Brain microvascular endothelial cell (primary cell): ENCODE data around the gene BBS1.

Experiments used
- DNase-seq: peaks from one replicate; pipeline ENCODE4 v3.0.0-alpha.2; 2020
- H3K27ac ChIP-seq: fragments of 250-450 bp; sonication (Bioruptor Pico); 2 replicates; pipeline ENCODE4 v1.5.1; 2020; ENCODE audit warnings: mild to moderate bottlenecking, moderate library complexity
- H3K27me3 ChIP-seq: fragments of 250-450 bp; sonication (Bioruptor Pico); replicated peaks from 2 replicates; pipeline ENCODE4 v1.5.1; 2020; ENCODE audit warnings: mild to moderate bottlenecking
- H3K36me3 ChIP-seq: fragments of 250-450 bp; sonication (Bioruptor Pico); replicated peaks from 2 replicates; pipeline ENCODE4 v1.5.1; 2020; ENCODE audit warnings: mild to moderate bottlenecking
- H3K4me3 ChIP-seq: 2 replicates; pipeline ENCODE4 v1.5.1; 2011; ENCODE audit warnings: low read depth, mild to moderate bottlenecking, control low read depth, low read length, moderate library complexity
- CTCF ChIP-seq: IDR thresholded peaks from 2 replicates; pipeline ENCODE4 v1.5.1; 2011; ENCODE audit warnings: low read depth, mild to moderate bottlenecking, moderate library complexity, low read length, control low read depth, inconsistent platforms; ENCODE audit errors: missing control alignments
- in situ Hi-C: cut with HindIII; loops from 2 replicates; pipeline ENCODE4 v1.10.0; 2017; ENCODE audit warnings: low sequenced_read_pairs, low pct_ligation_motif_present

Gene BBS1

GRCh38 chr11:66524304-66525040 is 14.0 kb downstream of the BBS1 start:
- in situ Hi-C loops, result no loop called here
- no peaks in the 10 kb centered on the region for H3K27me3 ChIP-seq
- DNase-seq, result no peak
- H3K36me3 ChIP-seq, result peaks cover 29% of the 10 kb centered on the region
- no peak for TF ChIP-seq CTCF
- H3K4me3 ChIP-seq, result no peak overlapping the region
- no peak overlapping the region for H3K27ac ChIP-seq

GRCh38 chr11:66529069-66529468 is 18.6 kb downstream of the BBS1 start:
- Histone ChIP-seq H3K27ac (no peak overlapping the region), H3K4me3 (no peak overlapping the region), H3K36me3 (no peaks in the 10 kb centered on the region), H3K27me3 (no peaks in the 10 kb centered on the region)
- in situ Hi-C loops, result no loop called here
- DNase-seq, result no peak
- no peak for TF ChIP-seq CTCF

GRCh38 chr11:66529655-66530054 is 19.2 kb downstream of the BBS1 start:
- no peak for TF ChIP-seq CTCF
- in situ Hi-C loops, result no loop called here
- no peaks in the 10 kb centered on the region for H3K27me3 ChIP-seq
- H3K36me3 ChIP-seq, result no peaks in the 10 kb centered on the region
- H3K4me3 ChIP-seq, result no peak overlapping the region
- no peak overlapping the region for H3K27ac ChIP-seq
- DNase-seq, result no peak

- in situ Hi-C loops, result no loop called here
- TF ChIP-seq CTCF, result no peak
- Histone ChIP-seq H3K27me3 (no peaks in the 10 kb centered on the region), H3K4me3 (no peak overlapping the region), H3K27ac (no peak overlapping the region), H3K36me3 (no peaks in the 10 kb centered on the region)
- no peak for DNase-seq
These were observed 20.7 kb downstream of the BBS1 start for GRCh38 chr11:66530927-66531709.

- no peak for TF ChIP-seq CTCF
- Histone ChIP-seq H3K27me3 (no peaks in the 10 kb centered on the region), H3K36me3 (no peaks in the 10 kb centered on the region), H3K4me3 (no peak overlapping the region), H3K27ac (no peak overlapping the region)
- DNase-seq, result no peak
- in situ Hi-C loops, result no loop called here
These were observed 21.4 kb downstream of the BBS1 start for GRCh38 chr11:66531841-66532240.
